Stimulated activated CD8-positive, alpha-beta memory T cell treated with anti-CD3 and anti-CD28 coated beads, Interleukin-4, amount 100 ng/mL, for 24 hours (primary cell): ENCODE data around the gene HPX.

ENCODE experiments used
- DNase-seq: peaks from one replicate; pipeline ENCODE4 v3.0.0-alpha.2; 2020; ENCODE audit warnings: low read depth

HPX gene

GRCh38 chr11:6440906-6441358 lies at the start of gene HPX:
TSS of gene HPX (minus strand) at chr11:6440987. CDS start at chr11:6440963, 24 bp downstream.
- DNase-seq = no peak

GRCh38 chr11:6489306-6489705 lies 48.5 kb upstream of the HPX start:
- DNase-seq = no peak

- no peak for DNase-seq
These were observed 48.0 kb upstream of the HPX start for GRCh38 chr11:6488821-6489220.

- no peak for DNase-seq
These were observed 47.6 kb upstream of the HPX start for GRCh38 chr11:6488342-6488741.

- DNase-seq = no peak
These were observed 46.2 kb upstream of the HPX start for GRCh38 chr11:6486938-6487337.

- no peak for DNase-seq
These were observed 45.5 kb upstream of the HPX start for GRCh38 chr11:6486256-6486655.

- DNase-seq = no peak
These were observed 44.9 kb upstream of the HPX start for GRCh38 chr11:6485661-6486060.

GRCh38 chr11:6483015-6483414 lies 42.2 kb upstream of the HPX start:
- no peak for DNase-seq

- no peak for DNase-seq
These were observed 41.7 kb upstream of the HPX start for GRCh38 chr11:6482441-6482840.

- no peak for DNase-seq
These were observed 41.1 kb upstream of the HPX start for GRCh38 chr11:6481924-6482275.

- DNase-seq = peak; percentile 96
These were observed 40.5 kb upstream of the HPX start, which contains the start of the genes ARFIP2 and TIMM10B for GRCh38 chr11:6481012-6481923. TSS of gene ARFIP2 (minus strand) at chr11:6481331. CDS start at chr11:6480421, 910 bp downstream. TSS of gene TIMM10B (plus strand) at chr11:6481501. CDS start at chr11:6481517, 16 bp downstream.

GRCh38 chr11:6480299-6480914 lies 39.6 kb upstream of the HPX start:
- DNase-seq = no peak

- DNase-seq = no peak
These were observed 35.8 kb upstream of the HPX start for GRCh38 chr11:6476571-6476970.

- no peak for DNase-seq
These were observed 35.1 kb upstream of the HPX start for GRCh38 chr11:6475936-6476335.

- DNase-seq = no peak
These were observed 34.2 kb upstream of the HPX start for GRCh38 chr11:6474806-6475500.

- DNase-seq = no peak
These were observed 33.6 kb upstream of the HPX start for GRCh38 chr11:6474413-6474792.

- DNase-seq = peak; percentile 69
These were observed 32.9 kb upstream of the HPX start, which contains the start of gene TRIM3 for GRCh38 chr11:6473451-6474412. TSS of gene TRIM3 (minus strand) at chr11:6473941. CDS start at chr11:6465695, 8,246 bp downstream.

GRCh38 chr11:6472934-6473333 lies 32.1 kb upstream of the HPX start:
- DNase-seq = no peak

- no peak for DNase-seq
These were observed 28.8 kb upstream of the HPX start for GRCh38 chr11:6469599-6469998.

- no peak for DNase-seq
These were observed 28.1 kb upstream of the HPX start for GRCh38 chr11:6468712-6469495.

GRCh38 chr11:6459099-6459450 lies 18.3 kb upstream of the HPX start:
- no peak for DNase-seq
